Forelimb muscle (tissue), 1 donor: ENCODE measurements around the gene SUCNR1. TPM values are rescaled to one million over a fixed set of nuclear protein-coding genes. Genes with fewer than 3 reads are reported as not detected.
"Not testable (repeated sequence)": the region's sequence is repeated elsewhere in the genome, so short reads cannot be mapped to it uniquely, and the experiment has no call there.

Experiments
- DNase-seq: peaks from one replicate; pipeline ENCODE4 v3.0.0-alpha.2; 2013; ENCODE audit warnings: low read depth
- polyA plus RNA-seq: library from polyadenylated mRNA; unstranded; fragments of 120-200 nt; gene quantifications from one replicate; pipeline ENCODE4 v1.2.1, GENCODE V29; 2013; ENCODE audit not compliant: insufficient read length

SUCNR1 gene
- polyA plus RNA-seq, 1 donor: 0.05 TPM

GRCh38 chr3:151900884-151901643 lies 27.6 kb downstream of the SUCNR1 start:
- no peak for DNase-seq

DNA sequence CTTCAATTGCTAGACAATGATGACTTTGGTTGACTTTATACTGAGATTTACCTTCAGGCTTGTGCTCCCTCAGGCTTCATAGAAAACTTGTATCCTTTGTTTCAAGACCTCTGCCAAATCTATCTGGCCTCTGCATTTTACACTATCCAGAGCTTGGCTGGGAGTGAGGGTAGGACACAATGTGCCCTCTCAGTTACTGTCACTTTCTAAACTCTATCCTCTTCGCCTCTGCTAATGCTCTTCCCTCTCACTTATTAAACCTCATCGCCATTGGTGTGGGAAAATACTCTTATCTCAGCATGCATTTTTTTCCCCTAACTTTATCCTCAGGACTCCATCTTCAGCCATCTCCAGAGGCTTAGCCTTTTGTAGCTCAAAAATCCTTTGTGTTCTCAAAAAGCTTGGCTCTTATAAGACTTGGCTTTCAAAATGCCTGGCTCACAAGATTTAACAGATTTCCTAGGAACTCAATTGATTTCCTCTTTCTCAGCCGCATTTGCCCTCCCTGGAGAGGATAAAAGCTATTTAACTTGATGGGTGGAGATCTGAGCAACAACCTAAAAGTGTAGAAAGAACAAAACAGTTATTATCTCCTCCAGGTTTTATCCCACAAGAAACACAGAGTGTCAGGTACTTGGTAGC lies 28.3 kb downstream of the SUCNR1 start:
- no peak for DNase-seq

GRCh38 chr3:151903501-151903991 lies 30.1 kb downstream of the SUCNR1 start:
- peak; percentile 32 for DNase-seq

GRCh38 chr3:151905647-151906046 lies 32.2 kb downstream of the SUCNR1 start:
- DNase-seq: no peak

GRCh38 chr3:151906751-151907150 lies 33.3 kb downstream of the SUCNR1 start:
- no peak for DNase-seq

DNA sequence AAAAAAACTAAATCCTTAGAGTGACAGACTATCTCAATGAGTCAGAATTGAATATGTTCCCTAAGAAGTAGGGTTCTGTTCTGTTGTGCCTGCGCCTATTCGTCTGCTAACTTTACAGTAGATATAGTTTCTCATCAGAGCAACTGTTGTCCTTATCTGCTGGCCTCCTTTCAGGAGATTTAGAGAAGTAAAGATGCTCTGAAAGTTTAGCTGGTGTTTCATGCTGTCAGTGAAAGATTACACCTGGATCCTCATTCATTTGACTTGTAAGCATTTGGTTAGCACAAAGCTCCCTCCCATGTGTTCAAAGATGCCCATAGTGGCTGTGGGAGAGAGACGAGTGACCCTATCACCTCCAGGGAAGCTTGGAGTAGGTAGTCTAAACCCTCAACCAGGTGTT lies 35.0 kb downstream of the SUCNR1 start:
- no peak for DNase-seq

DNA sequence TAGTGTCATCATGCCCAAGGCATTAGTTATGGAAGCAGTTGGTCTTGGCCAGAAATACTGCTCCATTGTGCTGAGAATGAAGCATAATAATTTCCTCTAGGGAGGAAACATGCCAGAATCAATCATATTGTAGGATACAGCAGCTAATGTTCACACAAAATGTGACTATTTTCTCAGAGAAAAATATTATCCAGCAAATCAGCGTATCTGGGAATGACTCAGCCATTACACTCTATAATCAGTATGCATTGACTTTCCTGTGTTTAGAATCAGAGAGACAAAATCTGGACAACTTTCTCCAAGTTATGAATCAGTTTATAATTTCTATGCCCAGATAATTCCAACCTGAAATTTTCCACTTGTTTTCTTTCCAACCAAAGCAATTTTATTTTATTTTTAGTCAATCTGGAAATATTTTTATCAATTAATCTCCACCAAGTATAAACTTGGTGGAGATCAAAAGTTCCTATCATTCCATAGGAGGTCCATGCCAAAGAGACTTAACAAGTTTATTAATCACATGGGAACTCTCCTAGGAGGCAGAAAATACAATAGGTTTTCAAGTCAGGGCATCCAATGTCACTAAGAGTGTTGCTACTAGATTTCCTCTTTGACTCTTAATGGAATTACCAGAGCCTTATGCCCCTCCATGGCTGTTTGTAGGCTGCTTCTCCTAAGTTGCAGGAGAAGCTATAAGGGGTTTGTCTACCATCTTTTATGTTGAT lies 36.4 kb downstream of the SUCNR1 start:
- DNase-seq: no peak

- no peak for DNase-seq
Measured at GRCh38 chr3:151911462-151911861, 38.0 kb downstream of the SUCNR1 start.

- DNase-seq: no peak
Measured at GRCh38 chr3:151912028-151912427, 38.6 kb downstream of the SUCNR1 start.

DNA sequence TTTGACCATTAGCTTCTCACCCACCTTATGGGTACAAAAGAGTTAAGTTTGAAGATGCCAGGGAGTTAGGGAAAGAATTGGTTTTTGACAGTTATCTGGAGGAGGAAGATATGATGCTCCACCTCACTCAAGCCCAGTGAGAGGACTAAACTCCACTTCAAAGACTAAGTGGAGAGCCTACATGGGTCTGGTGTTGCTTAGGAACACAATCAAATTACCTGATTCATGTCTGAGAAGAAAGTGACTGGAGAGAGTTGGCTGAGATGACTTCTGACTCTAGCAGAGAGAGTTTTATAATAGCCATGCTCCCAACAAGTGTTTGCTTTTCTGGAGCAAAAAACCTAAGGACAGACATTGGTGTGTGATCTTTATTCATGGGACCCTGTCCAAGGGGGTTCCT lies 43.3 kb downstream of the SUCNR1 start:
- no peak for DNase-seq

- DNase-seq: peak; percentile 48
Measured at GRCh38 chr3:151918253-151919029, 45.0 kb downstream of the SUCNR1 start.

- no peak for DNase-seq
Measured at GRCh38 chr3:151919030-151919328, 45.5 kb downstream of the SUCNR1 start.

GRCh38 chr3:151919446-151919845 lies 46.0 kb downstream of the SUCNR1 start:
- no peak for DNase-seq

DNA sequence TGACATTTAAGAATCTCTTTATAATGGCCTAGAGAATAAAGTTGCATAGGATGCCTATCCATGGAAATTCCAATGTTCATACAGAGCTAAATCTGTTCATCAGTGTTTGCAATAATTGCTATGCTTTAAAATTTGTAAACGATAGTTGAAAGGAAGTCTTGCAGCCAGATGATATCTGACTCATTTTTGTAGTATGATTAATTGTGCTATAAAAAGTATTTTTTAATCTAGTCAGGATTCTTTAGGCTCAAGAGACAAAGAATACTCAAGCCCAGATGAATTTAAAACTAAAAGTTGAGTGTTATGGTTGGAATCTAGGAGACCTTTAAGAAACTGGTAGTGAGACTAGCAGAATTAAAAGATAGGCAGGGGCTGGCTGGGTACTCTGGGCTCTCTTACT lies 50.5 kb downstream of the SUCNR1 start:
- DNase-seq: no peak

DNA sequence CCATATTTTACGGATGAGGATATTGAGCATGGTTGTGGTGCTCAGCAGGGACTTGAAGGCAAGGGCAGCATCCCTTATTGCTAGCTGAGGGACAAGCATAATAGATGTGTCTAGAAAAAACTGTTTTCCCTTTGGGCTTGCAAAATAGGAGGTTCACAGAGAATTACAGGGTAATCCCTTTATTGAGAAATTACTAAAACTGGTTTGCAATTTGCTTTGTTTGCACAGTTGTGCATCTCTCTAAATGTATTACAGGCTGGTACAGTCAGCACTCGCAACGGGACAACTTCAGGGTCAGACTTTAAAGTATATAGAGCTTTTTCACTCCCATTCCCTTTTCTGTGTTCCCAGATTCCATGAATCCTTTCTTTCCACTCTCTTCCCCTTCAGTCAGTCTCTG lies 51.3 kb downstream of the SUCNR1 start:
- no peak for DNase-seq

GRCh38 chr3:151925419-151925818 lies 52.0 kb downstream of the SUCNR1 start:
- DNase-seq: no peak

GRCh38 chr3:151925876-151926275 lies 52.4 kb downstream of the SUCNR1 start:
- DNase-seq: no peak

DNA sequence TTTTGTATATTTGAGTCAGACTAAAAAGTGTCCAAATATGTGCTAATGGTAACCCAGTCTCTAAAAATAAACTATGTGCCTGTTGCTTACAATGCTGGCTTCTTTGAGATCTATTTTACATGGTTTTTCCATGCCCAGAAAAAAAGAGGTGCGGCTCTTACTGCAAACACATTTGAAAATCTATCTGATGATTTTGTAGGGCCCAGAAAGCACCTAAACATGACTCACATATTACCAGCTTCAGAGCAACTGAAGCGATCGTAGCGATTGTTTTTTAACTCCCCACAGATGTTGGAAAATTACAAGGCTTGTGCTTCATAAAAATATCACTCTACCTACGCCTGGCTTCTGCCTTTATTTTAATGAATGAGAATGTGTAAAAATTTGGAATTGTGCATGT lies 53.5 kb downstream of the SUCNR1 start:
- no peak for DNase-seq

GRCh38 chr3:151927915-151928525 lies 54.6 kb downstream of the SUCNR1 start:
- DNase-seq: not testable (repeated sequence)

GRCh38 chr3:151931171-151931570 lies 57.7 kb downstream of the SUCNR1 start:
- no peak for DNase-seq

DNA sequence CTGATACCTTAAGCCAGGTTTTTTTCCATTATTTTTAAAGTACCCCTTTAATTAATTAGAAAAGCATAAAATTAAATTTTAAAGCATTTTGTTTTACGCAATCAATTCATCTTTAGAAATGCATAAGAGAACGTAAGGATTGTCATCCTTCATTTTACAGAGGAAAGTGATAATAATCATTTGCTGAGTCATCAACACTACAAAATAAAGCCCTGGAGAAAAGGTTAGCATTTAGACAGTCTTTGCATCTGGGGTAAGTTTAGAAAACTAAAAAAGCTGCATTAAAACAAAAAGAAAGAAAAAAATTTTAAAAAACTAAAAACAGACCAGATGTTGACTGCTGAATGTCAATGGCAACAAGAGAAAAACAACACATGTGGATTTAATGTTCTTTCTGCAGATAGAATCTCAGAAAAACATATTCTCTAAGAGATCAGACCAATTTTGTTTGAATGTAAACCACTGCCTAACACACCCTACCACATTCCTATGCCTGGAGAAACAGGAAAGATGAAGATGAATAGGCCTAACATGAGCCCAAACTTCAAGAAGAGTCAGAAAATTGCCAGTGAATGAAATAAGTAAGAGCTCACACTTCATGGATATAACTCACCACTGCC lies 59.9 kb downstream of the SUCNR1 start:
- no peak for DNase-seq
